ENCODE results near the gene SFTA2.

SFTA2 gene

DNA sequence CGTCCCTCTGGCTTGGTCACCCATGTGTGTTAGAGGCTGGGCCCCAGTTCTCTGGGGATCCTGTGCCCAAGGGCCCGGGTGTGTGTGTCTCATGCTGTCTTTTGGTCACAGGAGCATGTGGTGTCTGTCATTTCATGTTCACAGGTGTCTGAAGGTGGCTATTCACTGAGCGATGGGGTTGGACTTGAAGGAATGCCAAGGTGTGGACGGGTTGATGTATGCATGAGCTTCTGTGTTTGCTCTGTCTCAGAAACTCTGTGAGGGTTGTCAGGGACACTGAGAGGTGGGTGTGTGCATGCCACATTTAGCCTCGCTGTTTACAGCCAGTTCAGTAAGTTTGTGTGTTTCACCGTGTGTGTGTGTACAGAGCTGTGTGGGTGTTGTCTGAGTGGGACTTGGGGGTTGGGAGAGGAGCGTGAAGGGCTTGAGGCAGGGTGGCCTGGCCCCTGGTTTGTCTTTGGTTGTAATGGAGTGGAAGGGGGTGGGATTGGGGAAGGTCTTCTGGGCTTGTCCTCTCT lies 46.4 kb downstream of the SFTA2 start:
- peak overlapping the region; percentile 78 for H3K4me3 ChIP-seq (ENCODE audit: low read length)
- TF ChIP-seq CTCF (conservative IDR thresholded peaks at IDR 0.05; ENCODE audit: low read length) = no peak
- DNase-seq (ENCODE audit: low read depth) = peak; percentile 21

GRCh38 chr6:30884521-30885480 lies 47.2 kb downstream of the SFTA2 start:
- no peak for TF ChIP-seq CTCF (conservative IDR thresholded peaks at IDR 0.05; ENCODE audit: low read length)
- H3K4me3 ChIP-seq (ENCODE audit: low read length) = peak overlapping the region; percentile 78
- DNase-seq (ENCODE audit: low read depth) = no peak

DNA sequence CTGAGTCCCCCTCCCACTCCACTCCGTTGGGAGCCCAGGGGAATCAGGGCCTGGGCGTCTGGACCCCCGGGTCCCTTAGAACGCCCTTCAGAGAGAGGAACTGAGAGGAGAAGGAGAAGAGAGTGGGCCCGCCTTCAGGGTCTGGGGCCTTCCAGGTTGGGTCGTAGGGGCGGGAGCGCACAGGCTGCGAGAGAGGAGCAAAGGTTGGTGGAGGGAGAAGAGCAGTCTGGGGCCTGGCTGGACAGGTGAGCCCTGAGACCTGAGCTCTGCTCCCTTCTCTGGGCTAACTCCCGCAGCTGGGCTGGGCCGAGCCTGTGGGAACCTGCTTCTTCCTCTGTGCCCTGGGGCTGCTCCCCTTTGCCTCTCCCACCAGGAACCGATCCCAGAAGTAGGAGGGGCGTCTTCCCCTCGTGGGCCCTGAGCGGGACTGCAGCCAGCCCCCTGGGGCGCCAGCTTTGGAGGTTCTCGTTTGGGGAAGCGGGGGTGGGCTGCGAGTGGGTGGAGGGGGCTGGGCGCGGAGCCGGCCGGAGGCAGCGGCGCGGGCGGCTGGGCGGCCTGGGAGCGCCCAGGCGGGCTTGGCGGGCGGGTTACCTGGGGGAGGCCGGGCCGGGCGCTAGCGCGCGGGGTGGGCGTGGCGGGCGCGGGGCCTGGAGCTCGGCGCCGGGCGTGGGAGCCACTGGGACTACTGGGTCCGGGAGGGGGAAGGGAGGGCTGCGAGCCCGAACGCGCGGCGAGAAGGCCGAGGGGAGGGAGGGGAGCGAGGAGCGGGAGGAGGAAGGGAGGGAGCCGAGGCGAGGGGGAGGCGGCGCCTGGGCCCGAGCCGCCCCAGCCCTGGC lies 48.1 kb downstream of the SFTA2 start, which contains the start of gene DDR1:
DDR1 (plus strand) TSS at position 835 of the 836 bp plus-strand sequence. CDS start 4,211 bp downstream, outside the sequence.
- H3K4me3 ChIP-seq (ENCODE audit: low read length) = peak within 1 kb of the TSS; percentile 78
- peak; percentile 57 for DNase-seq (ENCODE audit: low read depth)
- TF ChIP-seq CTCF (conservative IDR thresholded peaks at IDR 0.05; ENCODE audit: low read length) = no peak

- no peak for DNase-seq (ENCODE audit: low read depth)
- TF ChIP-seq CTCF (conservative IDR thresholded peaks at IDR 0.05; ENCODE audit: low read length) = no peak
- H3K4me3 ChIP-seq (ENCODE audit: low read length) = no peak overlapping the region
Measured at GRCh38 chr6:30882759-30883684, 48.9 kb downstream of the SFTA2 start.

GRCh38 chr6:30882204-30882758 lies 49.7 kb downstream of the SFTA2 start:
- no peak for TF ChIP-seq CTCF (conservative IDR thresholded peaks at IDR 0.05; ENCODE audit: low read length)
- DNase-seq (ENCODE audit: low read depth) = no peak
- no peak overlapping the region for H3K4me3 ChIP-seq (ENCODE audit: low read length)
